GM18867 (cell line): ENCODE results near the gene SEPTIN5.

Source experiments
- ATAC-seq: cut with Tn5 transposase; IDR thresholded peaks from one replicate; pipeline ENCODE4 v1.9.1; 2021; ENCODE audit warnings: mild to moderate bottlenecking, moderate library complexity; ENCODE audit not compliant: unreplicated experiment

SEPTIN5 gene

GRCh38 chr22:19760058-19760950 is 46.0 kb downstream of the SEPTIN5 start, which contains the start of gene TBX1:
TBX1 (plus strand) TSS chr22:19760778; CDS start chr22:19760844, 66 bp downstream.
- ATAC-seq = no peak

DNA sequence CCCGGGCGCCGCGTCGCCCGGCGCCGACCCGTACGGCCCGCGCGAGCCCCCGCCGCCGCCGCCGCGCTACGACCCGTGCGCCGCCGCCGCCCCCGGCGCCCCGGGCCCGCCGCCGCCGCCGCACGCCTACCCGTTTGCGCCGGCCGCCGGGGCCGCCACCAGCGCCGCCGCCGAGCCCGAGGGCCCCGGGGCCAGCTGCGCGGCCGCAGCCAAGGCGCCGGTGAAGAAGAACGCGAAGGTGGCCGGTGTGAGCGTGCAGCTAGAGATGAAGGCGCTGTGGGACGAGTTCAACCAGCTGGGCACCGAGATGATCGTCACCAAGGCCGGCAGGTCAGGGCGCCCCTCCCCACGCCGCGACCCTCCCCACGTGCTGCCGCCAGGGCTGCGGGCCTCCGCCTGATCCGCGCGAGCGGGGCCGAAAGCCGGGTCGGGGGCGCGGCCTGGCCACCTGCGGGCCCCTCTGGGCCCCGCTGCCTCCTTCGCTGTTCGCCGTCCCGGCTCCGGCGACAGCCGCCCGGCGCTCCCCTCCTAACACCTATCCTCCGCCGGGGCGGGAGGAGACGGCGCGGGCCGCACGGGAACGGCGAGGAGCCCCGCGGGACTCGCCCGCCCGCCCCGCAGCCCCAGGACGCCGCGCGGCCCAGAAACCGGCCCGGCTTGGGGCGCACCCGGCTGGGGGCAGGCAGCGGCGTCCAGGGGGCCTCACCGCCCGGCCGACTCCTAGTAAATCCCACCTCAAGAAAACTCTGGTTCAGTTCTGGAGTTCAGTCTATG is 46.8 kb downstream of the SEPTIN5 start:
- ATAC-seq = no peak

- no peak for ATAC-seq
These were observed 47.6 kb downstream of the SEPTIN5 start for GRCh38 chr22:19761725-19762567.

DNA sequence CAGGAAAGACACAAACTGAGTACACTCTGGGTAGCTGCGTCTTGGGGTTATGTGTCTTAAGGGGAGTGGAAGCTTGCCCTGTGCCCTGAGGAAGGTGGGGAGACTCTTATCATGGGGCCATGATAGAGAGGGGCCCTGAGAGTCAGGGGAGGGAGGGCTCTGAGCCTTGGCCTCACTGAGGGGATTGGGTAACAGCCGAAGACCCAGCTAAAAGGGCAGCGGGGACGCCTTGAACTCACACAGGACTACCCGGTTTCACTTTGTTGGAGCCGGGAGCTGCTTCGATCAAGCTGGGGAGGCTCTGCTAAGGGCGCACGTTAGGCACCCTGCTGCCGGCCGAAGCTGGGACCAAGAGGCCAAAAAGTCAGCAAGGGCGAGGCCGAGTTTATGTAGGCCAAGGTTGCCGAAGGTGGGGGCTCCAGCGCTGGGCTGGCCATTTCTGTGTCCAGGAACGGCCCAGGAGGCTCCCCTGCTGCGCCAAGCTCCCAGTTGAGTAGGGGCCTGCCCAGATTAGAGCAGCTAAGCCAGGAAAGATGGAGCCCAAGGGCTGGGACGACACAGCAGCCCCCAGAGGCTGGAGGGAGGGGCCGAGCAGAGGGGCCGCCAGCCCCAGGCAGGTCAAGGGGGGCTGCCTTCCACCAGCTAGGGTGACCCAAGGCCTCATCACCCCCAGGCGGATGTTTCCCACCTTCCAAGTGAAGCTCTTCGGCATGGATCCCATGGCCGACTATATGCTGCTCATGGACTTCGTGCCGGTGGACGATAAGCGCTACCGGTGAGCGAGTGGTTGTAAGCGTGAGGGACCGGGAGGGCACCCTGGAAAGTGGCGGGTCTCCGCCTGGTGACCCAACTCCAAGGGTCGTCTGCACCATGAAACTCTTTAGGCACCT is 48.5 kb downstream of the SEPTIN5 start:
- no peak for ATAC-seq

DNA sequence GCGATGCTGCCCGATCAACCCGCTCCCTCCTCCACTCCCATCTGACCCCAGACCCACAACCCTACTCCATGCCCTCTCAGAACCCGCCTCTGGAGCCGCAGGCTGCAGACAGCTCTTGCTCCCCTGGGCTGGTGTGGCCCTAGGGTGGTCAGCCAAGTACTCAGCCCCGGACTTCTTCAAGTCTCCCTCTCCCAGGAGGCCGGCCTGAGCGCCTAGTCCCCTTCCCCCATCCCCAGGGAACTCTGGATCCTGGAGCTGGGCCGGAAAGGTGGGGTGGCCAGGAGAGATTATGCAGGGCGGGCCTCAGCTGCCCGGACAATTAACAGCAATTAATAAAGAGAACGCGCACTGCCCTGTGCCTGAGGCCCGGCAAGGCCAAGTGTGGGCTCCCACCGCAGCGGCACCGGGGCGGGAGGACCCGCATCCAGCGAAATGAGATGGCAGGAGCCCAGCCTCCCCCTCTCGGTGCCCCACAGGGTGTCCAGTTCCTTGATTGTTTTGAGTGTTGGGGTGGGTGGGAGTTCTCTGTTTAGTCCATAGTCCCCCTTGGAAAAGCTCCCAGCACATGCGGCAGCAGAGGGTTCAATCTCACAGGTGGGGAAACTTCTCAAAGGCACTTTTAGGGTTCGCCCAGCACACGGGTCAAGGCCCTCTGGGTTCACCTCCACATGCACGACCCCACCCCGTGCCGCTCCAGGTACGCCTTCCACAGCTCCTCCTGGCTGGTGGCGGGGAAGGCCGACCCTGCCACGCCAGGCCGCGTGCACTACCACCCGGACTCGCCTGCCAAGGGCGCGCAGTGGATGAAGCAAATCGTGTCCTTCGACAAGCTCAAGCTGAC is 49.4 kb downstream of the SEPTIN5 start:
- no peak for ATAC-seq

DNA sequence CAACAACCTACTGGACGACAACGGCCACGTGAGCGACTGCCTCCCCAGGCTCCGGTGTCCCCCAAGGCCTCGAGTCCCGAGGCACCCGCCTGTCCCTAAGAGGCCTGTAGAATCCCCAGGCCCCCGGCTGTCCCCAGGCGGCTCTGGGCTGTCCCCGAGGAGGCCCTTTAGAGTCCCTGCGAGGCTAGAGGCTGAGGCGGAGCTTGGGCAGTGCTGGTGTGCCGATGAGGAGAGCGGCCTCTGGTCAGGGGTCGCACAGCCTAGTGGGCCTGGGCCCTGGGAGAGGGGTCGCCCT is 49.9 kb downstream of the SEPTIN5 start:
- no peak for ATAC-seq

- ATAC-seq = no peak
These were observed 50.6 kb downstream of the SEPTIN5 start for GRCh38 chr22:19764636-19765476.

- no peak for ATAC-seq
These were observed 51.4 kb downstream of the SEPTIN5 start for GRCh38 chr22:19765477-19766239.

DNA sequence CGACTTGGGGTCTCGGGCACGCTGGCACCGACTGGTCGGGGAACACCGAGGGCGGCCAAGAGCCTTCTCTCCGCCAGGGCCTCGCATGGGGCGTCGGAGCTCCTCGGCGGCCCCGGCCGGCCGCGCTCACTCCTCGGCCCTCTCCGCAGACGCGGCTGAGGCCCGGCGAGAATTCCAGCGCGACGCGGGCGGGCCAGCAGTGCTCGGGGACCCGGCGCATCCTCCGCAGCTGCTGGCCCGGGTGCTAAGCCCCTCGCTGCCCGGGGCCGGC is 51.9 kb downstream of the SEPTIN5 start:
- ATAC-seq = no peak

DNA sequence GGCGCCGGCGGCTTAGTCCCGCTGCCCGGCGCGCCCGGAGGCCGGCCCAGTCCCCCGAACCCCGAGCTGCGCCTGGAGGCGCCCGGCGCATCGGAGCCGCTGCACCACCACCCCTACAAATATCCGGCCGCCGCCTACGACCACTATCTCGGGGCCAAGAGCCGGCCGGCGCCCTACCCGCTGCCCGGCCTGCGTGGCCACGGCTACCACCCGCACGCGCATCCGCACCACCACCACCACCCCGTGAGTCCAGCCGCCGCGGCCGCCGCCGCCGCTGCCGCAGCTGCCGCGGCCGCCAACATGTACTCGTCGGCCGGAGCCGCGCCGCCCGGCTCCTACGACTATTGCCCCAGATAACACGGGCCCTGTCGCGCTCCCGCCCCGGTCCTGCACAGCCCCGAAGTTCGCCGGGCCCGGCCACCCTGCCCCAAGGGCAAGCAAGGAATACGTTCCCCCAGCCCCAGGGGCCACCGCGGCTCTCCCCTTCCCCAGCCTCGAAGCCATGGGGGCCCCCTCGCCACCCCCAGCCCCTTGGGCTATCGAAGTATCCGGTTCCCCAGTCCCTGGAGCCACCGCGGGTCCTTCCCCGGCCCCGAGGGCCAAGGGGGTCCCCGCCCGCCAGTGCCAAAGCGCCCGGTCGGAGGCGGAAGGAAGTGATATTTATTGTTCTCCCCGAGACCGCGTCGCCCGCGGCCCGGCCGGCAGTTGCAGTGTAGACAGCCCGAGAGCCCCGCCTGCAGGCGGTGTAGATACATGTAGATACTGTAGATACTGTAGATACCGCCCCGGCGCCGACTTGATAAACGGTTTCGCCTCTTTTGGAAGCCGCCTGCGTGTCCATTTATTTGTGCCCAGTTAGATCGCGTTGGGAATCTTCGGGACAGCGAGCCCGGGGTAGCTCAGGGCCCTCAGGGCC is 52.5 kb downstream of the SEPTIN5 start:
- ATAC-seq = no peak

GRCh38 chr22:19767427-19768341 is 53.4 kb downstream of the SEPTIN5 start:
- no peak for ATAC-seq

GRCh38 chr22:19769393-19769715 is 55.1 kb downstream of the SEPTIN5 start:
- ATAC-seq = no peak

- no peak for ATAC-seq
These were observed 56.3 kb downstream of the SEPTIN5 start for GRCh38 chr22:19770349-19771220.

DNA sequence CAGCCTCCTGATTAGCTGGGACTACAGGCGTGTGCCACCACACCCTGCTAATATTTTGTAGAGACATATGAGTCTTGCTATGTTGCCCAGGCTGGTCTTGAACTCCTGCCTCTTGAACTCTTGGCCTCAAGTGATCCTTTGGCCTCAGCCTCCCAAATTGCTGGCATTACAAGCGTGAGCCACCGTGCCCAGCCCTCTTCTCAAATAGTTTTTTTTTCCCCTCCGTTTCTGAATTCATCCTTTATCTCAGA is 58.0 kb downstream of the SEPTIN5 start:
- no peak for ATAC-seq
